B cell (primary cell): ENCODE results near the gene PARD3. TPM values are rescaled to one million over a fixed set of nuclear protein-coding genes. Genes with fewer than 3 reads are reported as not detected.

ENCODE experiments used
- ATAC-seq: fragments of 200-7000 bp; cut with Tn5 transposase; one replicate; pipeline ENCODE4 v1.10.0; 2021; ENCODE audit warnings: low read depth, mild to moderate bottlenecking, moderate number of reproducible peaks, moderate library complexity
- CTCF ChIA-PET: fragments of 350-600 bp; sonication (Branson Sonifier 250); formaldehyde crosslinking; loops from one replicate; lab custom pipeline; 2021; ENCODE audit warnings: antibody characterized with exemption, inconsistent platforms; lab: Charles Lee
- POLR2A ChIA-PET: fragments of 350-600 bp; sonication (Branson Sonifier 250); formaldehyde crosslinking; loops from one replicate; lab custom pipeline; 2021; ENCODE audit warnings: antibody characterized with exemption; lab: Charles Lee
- DNase-seq: peaks from one replicate; pipeline ENCODE4 v3.0.0; 2013
- H2AFZ ChIP-seq: 2 replicates; pipeline ENCODE4 v1.6.1; 2012; ENCODE audit warnings: mild to moderate bottlenecking, low read depth, low read length; ENCODE audit not compliant: insufficient read depth, poor library complexity, severe bottlenecking
- H3K27ac ChIP-seq, 2 donors: 1 replicate in 1 of 2; 2 replicates in 1 of 2; pipeline ENCODE4 v1.5.1; 2012 to 2013; ENCODE audit warnings: low read length in 2 of 2, mild to moderate bottlenecking in 2 of 2, moderate library complexity in 1 of 2
- H3K27me3 ChIP-seq, 4 experiments: fragments of 200-600 bp in 1 of 4; sonication (generic) in 1 of 4; replicated peaks in 1 of 4; 1 replicate in 2 of 4; 2 replicates in 2 of 4; pipeline versions ENCODE4 v1.6.1 to v1.7.0; 2013 to 2016; ENCODE audit warnings: low read length in 3 of 4, mild to moderate bottlenecking in 2 of 4, mixed read lengths in 1 of 4, moderate library complexity in 1 of 4; ENCODE audit not compliant: insufficient read depth in 4 of 4, control insufficient read depth in 3 of 4; ENCODE audit errors: control extremely low read depth in 1 of 4
- H3K36me3 ChIP-seq, 2 experiments: replicated peaks in 1 of 2; 1 replicate in 1 of 2; 2 replicates in 1 of 2; pipeline versions ENCODE4 v1.6.1 to v1.7.1; 2013; ENCODE audit warnings: low read length in 1 of 2; ENCODE audit not compliant: insufficient read depth in 2 of 2, control insufficient read depth in 1 of 2; ENCODE audit errors: control extremely low read depth in 1 of 2, extremely low read depth in 1 of 2
- H3K4me1 ChIP-seq, 2 donors: fragments of 200-600 bp in 1 of 2; sonication (generic) in 1 of 2; 1 replicate in 1 of 2; 2 replicates in 1 of 2; pipeline versions ENCODE4 v1.5.1 to v1.6.1; 2013 to 2017; ENCODE audit warnings: low read length in 2 of 2; ENCODE audit not compliant: control insufficient read depth in 2 of 2, insufficient read depth in 2 of 2
- H3K4me2 ChIP-seq: replicated peaks from 2 replicates; pipeline ENCODE3; 2012; ENCODE audit warnings: mild to moderate bottlenecking, low read depth, low read length; ENCODE audit not compliant: poor library complexity, severe bottlenecking
- H3K4me3 ChIP-seq, 5 experiments: fragments of 200-600 bp in 1 of 5; sonication (generic) in 1 of 5; 1 replicate in 3 of 5; 2 replicates in 2 of 5; pipeline versions ENCODE4 v1.5.1 to v1.7.0; 2011 to 2016; ENCODE audit warnings: low read length in 4 of 5, mild to moderate bottlenecking in 4 of 5, low read depth in 2 of 5, control low read depth in 1 of 5, moderate library complexity in 1 of 5; ENCODE audit not compliant: insufficient read depth in 1 of 5; ENCODE audit errors: control extremely low read depth in 1 of 5, extremely low read depth in 1 of 5
- H3K79me2 ChIP-seq: fragments of 200-600 bp; sonication (generic); one replicate; pipeline ENCODE4 v1.6.0; 2016; ENCODE audit warnings: low read length; ENCODE audit not compliant: control insufficient read depth, insufficient read depth
- H3K9ac ChIP-seq: fragments of 200-600 bp; sonication (generic); 2 replicates; pipeline ENCODE4 v1.6.1; 2017; ENCODE audit warnings: mild to moderate bottlenecking, low read length, moderate library complexity
- H3K9me3 ChIP-seq, 3 donors: one replicate each; pipeline versions ENCODE4 v1.6.1 to v1.7.1; 2013; ENCODE audit warnings: low read length in 2 of 3; ENCODE audit not compliant: control insufficient read depth in 2 of 3, insufficient read depth in 1 of 3; ENCODE audit errors: control extremely low read depth in 1 of 3
- H4K20me1 ChIP-seq: 2 replicates; pipeline ENCODE4 v1.6.0; 2012; ENCODE audit warnings: mild to moderate bottlenecking, low read length; ENCODE audit not compliant: insufficient read depth, control insufficient read depth, poor library complexity, severe bottlenecking
- H3K27ac Mint-ChIP-seq: one replicate; pipeline ENCODE4 v1.8.0; 2021; ENCODE audit warnings: mixed read lengths
- H3K27me3 Mint-ChIP-seq: one replicate; pipeline ENCODE4 v1.8.0; 2021; ENCODE audit warnings: mixed read lengths
- H3K4me1 Mint-ChIP-seq: one replicate; pipeline ENCODE4 v1.8.0; 2021; ENCODE audit warnings: mixed read lengths
- H3K4me3 Mint-ChIP-seq: one replicate; pipeline ENCODE4 v1.8.0; 2021; ENCODE audit warnings: mixed read lengths
- H3K9me3 Mint-ChIP-seq: one replicate; pipeline ENCODE4 v1.8.0; 2022; ENCODE audit warnings: mixed read lengths; ENCODE audit not compliant: insufficient read depth
- CTCF ChIP-seq: fragments of 200-600 bp; IDR thresholded peaks from one replicate; pipeline ENCODE4 v1.8.0; 2022; ENCODE audit warnings: antibody characterized with exemption, mild to moderate bottlenecking
- EZH2 ChIP-seq: IDR thresholded peaks from 2 replicates; pipeline ENCODE4 v1.6.1; 2012; ENCODE audit warnings: borderline replicate concordance, low read depth, mild to moderate bottlenecking, moderate library complexity, low read length; ENCODE audit not compliant: insufficient read depth, poor library complexity, severe bottlenecking
- WGBS: methylation state at CpG from one replicate; pipeline ENCODE4 v1.1.5; 2013; ENCODE audit warnings: missing lambda C conversion rate; ENCODE audit not compliant: insufficient coverage; 5-methylcytosine and 5-hydroxymethylcytosine counted together
- intact Hi-C: fragments of 100-400 bp; cut with micrococcal nuclease; formaldehyde crosslinking; loops from one replicate; pipeline ENCODE4 v1.10.0; 2022
- polyA plus RNA-seq: library from polyadenylated mRNA; depleted of rRNA; stranded (reverse); fragments of >200 nt; gene quantifications from 2 replicates; pipeline ENCODE4 v1.2.3, GENCODE V29; 2012
- total RNA-seq, 2 donors: library from RNA; stranded (reverse); fragments of 120-200 nt in 1 of 2; gene quantifications; 1 replicate in 1 of 2; 2 replicates in 1 of 2; pipeline versions ENCODE4 v1.2.3 to v1.2.4, GENCODE V29; 2013 to 2022

The PARD3 gene
- total and polyA plus RNA-seq, 2 donors (not counting 1 experiment from before 2014, with no cell fraction given) = not detected

DNA sequence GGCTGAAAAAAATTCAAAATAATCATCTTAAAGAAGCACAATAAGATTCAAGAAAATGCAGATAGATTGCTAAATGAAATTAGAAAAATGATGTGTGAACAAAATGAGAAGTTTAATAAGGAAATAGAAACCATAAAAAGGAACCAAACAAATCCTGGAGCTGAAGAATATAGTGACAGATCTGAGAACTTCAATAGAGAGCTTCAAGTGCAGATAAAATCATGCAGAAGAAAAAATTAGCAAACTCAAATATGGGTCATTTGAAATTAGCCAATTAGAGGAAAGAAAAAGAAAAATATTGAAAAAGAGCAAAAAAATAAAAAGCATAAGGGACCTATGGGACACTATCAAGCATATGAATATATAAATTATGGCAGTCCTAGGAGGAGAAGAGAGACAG lies 720.1 kb downstream of the PARD3 start:
- DNase-seq = no peak
- H4K20me1 ChIP-seq = no peaks in the 10 kb centered on the region
- H3K4me3 ChIP-seq = no peak overlapping the region
- H3K4me1 ChIP-seq = no peaks in the 10 kb centered on the region
- POLR2A ChIA-PET = no interaction called here
- no peaks in the 10 kb centered on the region for H3K36me3 ChIP-seq
- peaks cover 4 to 27% (median 12%) of the 10 kb centered on the region in 3 donors for H3K9me3 ChIP-seq
- H2AFZ ChIP-seq = no peak overlapping the region
- Mint-ChIP-seq H3K4me1 (no peaks in the 10 kb centered on the region), H3K9me3 (peaks cover 3% of the 10 kb centered on the region), H3K27ac (no peak overlapping the region), H3K4me3 (no peak overlapping the region), H3K27me3 (no peaks in the 10 kb centered on the region)
- CTCF ChIA-PET = no interaction called here
- no peaks in the 10 kb centered on the region for H3K27me3 ChIP-seq
- H3K27ac ChIP-seq = no peak overlapping the region
- TF ChIP-seq EZH2 = no peak
- no peak for TF ChIP-seq CTCF
- intact Hi-C loops = no loop called here
- no peak overlapping the region for H3K9ac ChIP-seq
- H3K79me2 ChIP-seq = no peaks in the 10 kb centered on the region
- no peak overlapping the region for H3K4me2 ChIP-seq
- no peak for ATAC-seq

GRCh38 chr10:34094146-34094696 lies 720.9 kb downstream of the PARD3 start:
- CTCF ChIA-PET = no interaction called here
- ATAC-seq = no peak
- POLR2A ChIA-PET = no interaction called here
- H3K27me3 Mint-ChIP-seq = no peaks in the 10 kb centered on the region
- Histone ChIP-seq H3K27me3 (no peaks in the 10 kb centered on the region), H3K4me2 (no peak overlapping the region), H3K4me1 (no peaks in the 10 kb centered on the region), H4K20me1 (no peaks in the 10 kb centered on the region), H2AFZ (no peak overlapping the region), H3K36me3 (no peaks in the 10 kb centered on the region), H3K9ac (no peak overlapping the region), H3K27ac (no peak overlapping the region), H3K9me3 (peaks cover 4 to 25% (median 12%) of the 10 kb centered on the region in 3 donors), H3K79me2 (no peaks in the 10 kb centered on the region), H3K4me3 (no peak overlapping the region)
- H3K9me3 Mint-ChIP-seq = peaks cover 3% of the 10 kb centered on the region
- H3K4me3 Mint-ChIP-seq = no peak overlapping the region
- H3K4me1 Mint-ChIP-seq = no peaks in the 10 kb centered on the region
- no peak overlapping the region for H3K27ac Mint-ChIP-seq
- DNase-seq = no peak
- WGBS = 84% methylated on average over 7 of the region's 7 CpGs
- TF ChIP-seq CTCF (no peak), EZH2 (no peak)
- intact Hi-C loops = no loop called here
